HG03103 (cell line): ENCODE measurements around the gene CACNA1D.

Experiments used
- ATAC-seq: cut with Tn5 transposase; IDR thresholded peaks from one replicate; pipeline ENCODE4 v1.9.1; 2021; ENCODE audit warnings: low read depth; ENCODE audit not compliant: unreplicated experiment

Gene CACNA1D

GRCh38 chr3:53799338-53799865 lies 305.0 kb downstream of the CACNA1D start:
- no peak for ATAC-seq

GRCh38 chr3:53800041-53800906 lies 305.9 kb downstream of the CACNA1D start:
- no peak for ATAC-seq

- no peak for ATAC-seq
Measured at GRCh38 chr3:53801319-53801718, 306.9 kb downstream of the CACNA1D start.

- no peak for ATAC-seq
Measured at GRCh38 chr3:53802256-53802880, 308.0 kb downstream of the CACNA1D start.

DNA sequence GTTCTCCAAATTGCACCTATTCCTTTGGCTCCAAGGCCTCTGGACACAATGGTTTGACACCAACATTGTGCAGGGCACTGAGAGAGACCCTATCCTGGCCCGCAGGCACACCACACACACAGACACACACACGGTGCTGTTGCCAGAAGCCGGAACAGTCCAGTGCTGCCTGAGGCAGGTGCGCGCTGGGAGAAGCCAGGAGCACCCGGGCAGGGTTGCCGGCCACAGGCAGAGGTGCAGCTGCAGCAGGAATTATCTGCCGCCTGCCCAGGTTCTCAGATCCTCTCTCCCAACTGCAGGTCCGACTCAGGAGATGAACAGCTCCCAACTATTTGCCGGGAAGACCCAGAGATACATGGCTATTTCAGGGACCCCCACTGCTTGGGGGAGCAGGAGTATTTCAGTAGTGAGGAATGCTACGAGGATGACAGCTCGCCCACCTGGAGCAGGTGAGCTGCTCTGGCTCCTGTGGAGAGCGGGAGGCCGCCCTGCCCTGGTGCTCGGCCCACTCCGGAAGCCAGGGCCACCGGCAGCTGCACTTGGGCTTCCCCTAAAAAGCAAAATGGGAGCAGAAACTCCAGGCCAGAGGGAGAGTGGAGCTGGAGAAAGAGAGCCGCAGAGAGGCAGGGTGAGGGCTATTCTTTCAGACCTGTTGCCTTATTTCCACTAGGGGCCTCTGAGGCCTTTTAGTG lies 308.9 kb downstream of the CACNA1D start:
- no peak for ATAC-seq

GRCh38 chr3:53803816-53804695 lies 309.6 kb downstream of the CACNA1D start:
- no peak for ATAC-seq

GRCh38 chr3:53804697-53805462 lies 310.5 kb downstream of the CACNA1D start:
- ATAC-seq, result peak; percentile 87

DNA sequence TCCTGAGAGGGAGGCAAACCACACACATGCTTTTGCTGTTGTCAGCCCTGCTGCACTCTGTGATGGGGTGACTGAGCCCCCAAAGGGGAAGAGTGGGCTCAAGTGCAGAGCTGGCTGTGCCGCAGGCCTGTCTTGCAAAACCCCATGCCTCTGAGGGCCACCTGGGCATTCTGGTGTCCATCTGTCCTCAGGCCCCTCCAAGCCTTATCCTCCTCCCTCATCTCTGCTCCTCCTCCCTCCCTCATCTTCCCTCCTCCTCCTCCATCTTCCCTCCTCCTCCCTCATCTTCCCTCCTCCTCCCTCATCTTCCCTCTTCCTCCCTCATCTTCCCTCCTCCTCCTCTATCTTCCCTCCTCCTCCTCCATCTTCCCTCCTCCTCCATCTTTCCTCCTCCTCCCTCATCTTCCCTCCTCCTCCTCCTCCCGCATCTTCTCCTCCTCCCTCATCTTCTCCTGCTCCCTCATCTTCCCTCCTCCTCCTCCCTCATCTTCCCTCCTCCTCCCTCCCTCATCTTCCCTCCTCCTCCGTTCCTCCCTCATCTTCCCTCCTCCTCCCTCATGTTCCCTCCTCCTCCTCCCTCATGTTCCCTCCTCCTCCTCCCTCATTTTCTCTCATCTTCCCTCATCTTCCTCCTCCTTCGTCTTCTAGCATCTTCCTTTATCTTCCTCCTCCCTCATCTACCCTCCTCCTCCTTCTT lies 311.2 kb downstream of the CACNA1D start:
- ATAC-seq, result no peak

- no peak for ATAC-seq
Measured at GRCh38 chr3:53806182-53807116, 312.0 kb downstream of the CACNA1D start.

DNA sequence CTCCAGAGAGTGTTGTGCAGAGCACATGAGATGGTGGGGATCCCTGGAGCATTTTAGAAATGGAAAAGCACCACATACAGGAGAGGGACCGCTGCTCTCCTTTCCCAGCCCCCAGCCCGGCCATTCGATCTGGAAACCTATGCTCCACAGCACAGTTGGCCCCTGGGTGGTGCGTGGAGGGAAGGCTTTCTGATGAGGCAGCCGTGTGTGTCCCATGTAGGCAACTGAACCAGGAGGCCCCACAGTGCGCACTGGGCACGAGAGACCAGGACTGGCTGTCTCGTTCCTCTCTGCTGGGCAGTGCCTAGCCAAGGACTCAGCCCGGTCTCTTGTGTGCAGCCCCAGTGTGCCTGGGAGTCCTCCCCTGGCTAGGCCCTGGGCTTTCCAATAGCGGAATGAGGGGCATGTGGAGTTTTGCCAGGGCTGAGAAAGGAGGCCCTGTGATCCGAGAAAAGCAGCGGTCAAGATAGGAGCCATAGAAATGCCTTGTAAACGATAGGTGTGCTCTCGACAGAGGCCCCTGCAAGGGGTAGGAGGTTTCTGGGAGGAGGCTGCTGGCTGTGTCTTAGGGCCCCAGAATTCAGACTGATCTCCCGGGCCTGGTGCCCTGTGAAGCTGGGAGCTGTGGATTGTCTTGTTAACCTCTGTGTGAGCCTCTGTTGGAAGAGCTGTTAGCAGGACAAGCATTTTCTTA lies 312.9 kb downstream of the CACNA1D start:
- no peak for ATAC-seq

DNA sequence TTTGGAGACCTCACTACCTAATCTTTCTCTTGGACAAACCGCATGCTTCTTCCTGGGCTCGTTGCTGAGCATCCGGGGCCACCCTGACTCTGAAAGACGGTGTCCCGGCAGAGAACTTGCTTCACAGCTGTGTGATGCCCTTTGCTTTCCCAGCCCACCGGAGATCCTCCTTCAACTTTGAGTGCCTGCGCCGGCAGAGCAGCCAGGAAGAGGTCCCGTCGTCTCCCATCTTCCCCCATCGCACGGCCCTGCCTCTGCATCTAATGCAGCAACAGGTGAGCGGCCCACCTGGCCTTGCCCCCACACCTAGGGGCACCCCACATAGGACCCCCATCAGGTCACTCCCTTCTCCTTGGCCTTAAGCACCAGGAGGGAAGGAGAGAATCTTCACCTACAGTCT lies 314.1 kb downstream of the CACNA1D start:
- ATAC-seq, result no peak

- no peak for ATAC-seq
Measured at GRCh38 chr3:53809267-53809666, 314.9 kb downstream of the CACNA1D start.

DNA sequence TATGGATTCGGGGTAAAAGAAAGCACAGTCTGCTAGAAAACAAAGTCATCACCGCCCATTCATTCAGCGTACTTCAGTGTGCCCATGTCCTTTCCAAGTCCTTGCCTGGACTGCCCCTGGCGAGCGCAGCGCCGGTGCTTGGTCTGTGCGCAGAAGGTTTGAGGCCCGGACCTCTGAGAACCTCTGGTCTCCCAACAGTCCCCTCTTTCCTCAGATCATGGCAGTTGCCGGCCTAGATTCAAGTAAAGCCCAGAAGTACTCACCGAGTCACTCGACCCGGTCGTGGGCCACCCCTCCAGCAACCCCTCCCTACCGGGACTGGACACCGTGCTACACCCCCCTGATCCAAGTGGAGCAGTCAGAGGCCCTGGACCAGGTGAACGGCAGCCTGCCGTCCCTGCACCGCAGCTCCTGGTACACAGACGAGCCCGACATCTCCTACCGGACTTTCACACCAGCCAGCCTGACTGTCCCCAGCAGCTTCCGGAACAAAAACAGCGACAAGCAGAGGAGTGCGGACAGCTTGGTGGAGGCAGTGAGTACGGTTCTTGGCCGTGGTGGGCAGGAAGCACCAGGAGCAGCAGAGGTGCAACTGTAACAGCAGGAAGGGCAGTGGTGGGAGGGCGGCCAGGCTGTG lies 315.5 kb downstream of the CACNA1D start:
- ATAC-seq, result no peak

GRCh38 chr3:53811143-53811927 lies 316.9 kb downstream of the CACNA1D start:
- ATAC-seq, result no peak

GRCh38 chr3:53812434-53812833 lies 318.0 kb downstream of the CACNA1D start:
- no peak for ATAC-seq

- ATAC-seq, result no peak
Measured at GRCh38 chr3:53813229-53813628, 318.8 kb downstream of the CACNA1D start.
